AG09319 (cell line): Measurements from ENCODE around the gene EEF1E1.
"Not testable (repeated sequence)": the region's sequence is repeated elsewhere in the genome, so short reads cannot be mapped to it uniquely, and the experiment has no call there.

ENCODE experiments used
- DNase-seq: peaks from one replicate; pipeline ENCODE4 v3.0.0-alpha.2; 2010; ENCODE audit warnings: low read depth; ENCODE audit errors: extremely low read depth
- CTCF ChIP-seq: IDR thresholded peaks from 2 replicates; pipeline ENCODE4 v1.5.1; 2011; ENCODE audit warnings: low read depth, mild to moderate bottlenecking, inconsistent platforms, low read length, moderate library complexity

EEF1E1 gene

GRCh38 chr6:8047541-8048292 lies 54.6 kb downstream of the EEF1E1 start:
- TF ChIP-seq CTCF: no peak
- DNase-seq: no peak

GRCh38 chr6:8045769-8046168 lies 56.6 kb downstream of the EEF1E1 start:
- DNase-seq: not testable (repeated sequence)

GRCh38 chr6:8043221-8043620 lies 59.1 kb downstream of the EEF1E1 start:
- no peak for DNase-seq
- TF ChIP-seq CTCF: no peak

- TF ChIP-seq CTCF: no peak
- DNase-seq: no peak
Observed at GRCh38 chr6:8041913-8042583, 60.3 kb downstream of the EEF1E1 start.

GRCh38 chr6:8034107-8034506 lies 68.2 kb downstream of the EEF1E1 start:
- not testable (repeated sequence) for DNase-seq

- TF ChIP-seq CTCF: no peak
- DNase-seq: no peak
Observed at GRCh38 chr6:8030920-8031319, 71.4 kb downstream of the EEF1E1 start.
